Activated T-helper 1 cell treated with anti-CD3 and anti-CD28 coated beads, Interleukin-12 subunit alpha, Interleukin-12 subunit beta, Interleukin-2, Interleukin-4 antibody, amounts not matched to agents 30 ng/mL and 10 ng/mL and 1 ng/mL, durations not matched to agents 14 hours and 24 hours and 36 hours (primary cell): ENCODE measurements around the gene CCKAR. TPM values are rescaled to one million over a fixed set of nuclear protein-coding genes. Genes with fewer than 3 reads are reported as not detected.
"Not testable (repeated sequence)": the region's sequence is repeated elsewhere in the genome, so short reads cannot be mapped to it uniquely, and the experiment has no call there.

Experiments used
- DNase-seq: peaks from one replicate; pipeline ENCODE4 v3.0.0; 2021; ENCODE audit warnings: low spot score
- H3K27ac Mint-ChIP-seq: one replicate; pipeline ENCODE4 v1.8.0; 2021; ENCODE audit warnings: mild to moderate bottlenecking, mixed read lengths
- H3K27me3 Mint-ChIP-seq: one replicate; pipeline ENCODE4 v1.8.0; 2022; ENCODE audit warnings: mild to moderate bottlenecking, moderate library complexity, mixed read lengths; ENCODE audit not compliant: insufficient read depth
- H3K36me3 Mint-ChIP-seq: one replicate; pipeline ENCODE4 v1.8.0; 2021; ENCODE audit warnings: low read depth, mixed read lengths
- H3K4me1 Mint-ChIP-seq: one replicate; pipeline ENCODE4 v1.8.0; 2021; ENCODE audit warnings: low read depth, mixed read lengths
- H3K4me3 Mint-ChIP-seq: one replicate; pipeline ENCODE4 v1.8.0; 2021; ENCODE audit warnings: mild to moderate bottlenecking, moderate library complexity, mixed read lengths
- H3K9me3 Mint-ChIP-seq: one replicate; pipeline ENCODE4 v1.8.0; 2021; ENCODE audit warnings: mixed read lengths
- intact Hi-C: fragments of 100-400 bp; cut with micrococcal nuclease; formaldehyde crosslinking; loops from one replicate; pipeline ENCODE4 v1.15.1; 2024
- total RNA-seq: library from RNA; stranded (reverse); gene quantifications from 2 replicates; pipeline ENCODE4 v1.2.3, GENCODE V29; 2022

CCKAR gene
- total RNA-seq, 1 donor from 2014 or later = not detected

DNA sequence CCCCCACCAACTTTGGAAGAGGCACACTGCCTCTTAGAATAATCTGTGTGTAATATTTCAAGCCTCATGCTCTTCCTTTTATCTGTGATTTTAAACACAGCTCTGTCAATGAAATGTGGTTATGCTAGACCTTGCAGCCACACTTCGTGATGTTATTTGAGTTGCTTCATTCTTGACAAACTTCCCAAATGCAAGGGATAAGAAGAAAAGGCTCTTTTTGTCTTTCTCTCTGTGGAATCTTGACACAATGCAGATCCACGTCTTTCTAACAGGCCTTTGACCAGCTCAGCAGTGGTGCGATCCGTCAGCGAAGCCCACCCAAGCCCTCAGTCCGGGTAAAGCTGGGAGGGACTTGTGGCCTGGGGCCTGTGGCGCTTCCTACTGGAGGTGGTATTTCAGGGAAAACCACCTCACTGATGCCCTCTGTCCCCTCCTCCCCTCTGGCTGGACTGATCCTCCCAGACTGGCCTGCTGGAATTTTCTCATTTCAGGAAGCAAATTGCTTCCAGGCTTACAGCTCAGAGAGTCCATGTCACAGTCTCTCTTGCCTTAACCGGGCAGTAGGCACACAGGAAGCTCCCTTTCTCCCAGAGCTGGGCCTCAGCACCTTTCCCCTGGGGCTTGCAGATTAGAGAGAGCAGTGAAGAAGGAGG lies 19.5 kb upstream of the CCKAR start:
- H3K9me3 Mint-ChIP-seq = peaks cover 3% of the 10 kb centered on the region

DNA sequence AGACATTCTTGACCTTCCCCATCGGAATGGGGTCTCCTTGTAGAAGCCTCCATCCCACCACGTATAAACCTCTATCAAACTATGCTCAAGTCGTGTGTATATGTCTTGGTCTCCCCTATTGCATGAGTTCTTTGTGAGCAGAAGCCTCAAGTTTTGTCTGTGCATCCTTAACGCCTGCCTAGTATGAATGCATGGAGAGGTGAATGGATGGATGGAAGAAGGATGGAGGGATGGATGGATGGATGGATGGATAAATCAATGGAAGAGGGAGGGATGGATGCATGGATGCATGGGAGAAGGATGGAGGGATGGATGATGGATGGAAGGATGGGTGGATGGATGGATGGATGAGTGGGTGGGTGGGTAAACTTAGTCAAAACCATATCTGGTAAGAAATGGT lies 17.0 kb upstream of the CCKAR start:
- no peak overlapping the region for H3K4me3 Mint-ChIP-seq
- H3K4me1 Mint-ChIP-seq = no peaks in the 10 kb centered on the region
- no peak for DNase-seq
- no peaks in the 10 kb centered on the region for H3K36me3 Mint-ChIP-seq
- intact Hi-C loops = no loop called here
- H3K27ac Mint-ChIP-seq = no peak overlapping the region
- no peaks in the 10 kb centered on the region for H3K27me3 Mint-ChIP-seq
- H3K9me3 Mint-ChIP-seq = peaks cover 3% of the 10 kb centered on the region

More for the DNA sequence above, 19.5 kb upstream of the CCKAR start:
- Mint-ChIP-seq H3K36me3 (no peaks in the 10 kb centered on the region), H3K27ac (no peak overlapping the region), H3K27me3 (no peaks in the 10 kb centered on the region), H3K4me3 (no peak overlapping the region), H3K4me1 (no peaks in the 10 kb centered on the region)
- intact Hi-C loops = no loop called here
- DNase-seq = no peak

DNA sequence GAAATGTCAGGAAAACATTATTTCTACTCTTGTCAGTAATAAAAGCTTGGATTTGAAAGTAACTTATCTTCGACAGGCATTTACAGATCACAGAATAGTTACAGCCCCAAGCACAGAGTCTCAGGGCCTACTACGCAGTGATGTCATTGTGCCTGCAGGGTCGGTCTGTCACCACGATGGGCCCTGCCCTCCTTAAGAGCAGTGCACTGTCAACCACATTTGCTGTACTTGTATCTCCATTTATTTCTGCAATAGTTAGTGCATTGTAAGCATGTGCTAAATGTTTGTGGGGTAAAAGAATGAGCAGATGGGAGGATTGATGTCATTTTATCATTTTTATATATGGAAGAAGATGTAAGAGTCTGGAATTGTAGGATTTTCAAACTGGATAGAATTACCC lies 13.6 kb upstream of the CCKAR start:
- no peak overlapping the region for H3K4me3 Mint-ChIP-seq
- no peak for DNase-seq
- no peak overlapping the region for H3K27ac Mint-ChIP-seq
- no peaks in the 10 kb centered on the region for H3K4me1 Mint-ChIP-seq
- intact Hi-C loops = no loop called here
- peaks cover 3% of the 10 kb centered on the region for H3K9me3 Mint-ChIP-seq
- no peaks in the 10 kb centered on the region for H3K36me3 Mint-ChIP-seq
- H3K27me3 Mint-ChIP-seq = no peaks in the 10 kb centered on the region

DNA sequence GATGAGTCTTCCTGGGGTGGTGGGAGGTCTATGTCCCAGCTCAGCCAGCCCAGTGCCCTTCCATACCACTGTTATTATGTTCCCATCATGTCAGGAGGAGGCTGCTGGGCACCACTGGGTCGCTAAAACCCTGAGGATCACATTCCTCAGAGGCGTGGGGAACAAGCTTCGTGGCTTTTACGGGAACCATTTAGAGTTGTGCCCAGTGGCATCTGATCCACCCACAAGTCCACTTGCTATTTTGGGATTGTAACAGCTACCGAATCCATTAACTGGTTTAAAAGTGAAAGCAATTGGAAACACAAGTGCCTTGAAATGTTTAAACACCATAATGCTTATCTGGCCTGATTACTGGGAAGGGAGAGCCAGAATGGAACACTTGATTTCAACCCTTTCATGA lies 13.1 kb upstream of the CCKAR start:
- Mint-ChIP-seq H3K4me3 (no peak overlapping the region), H3K36me3 (no peaks in the 10 kb centered on the region), H3K27ac (no peak overlapping the region), H3K4me1 (no peaks in the 10 kb centered on the region), H3K27me3 (no peaks in the 10 kb centered on the region), H3K9me3 (peaks cover 3% of the 10 kb centered on the region)
- intact Hi-C loops = no loop called here
- no peak for DNase-seq

DNA sequence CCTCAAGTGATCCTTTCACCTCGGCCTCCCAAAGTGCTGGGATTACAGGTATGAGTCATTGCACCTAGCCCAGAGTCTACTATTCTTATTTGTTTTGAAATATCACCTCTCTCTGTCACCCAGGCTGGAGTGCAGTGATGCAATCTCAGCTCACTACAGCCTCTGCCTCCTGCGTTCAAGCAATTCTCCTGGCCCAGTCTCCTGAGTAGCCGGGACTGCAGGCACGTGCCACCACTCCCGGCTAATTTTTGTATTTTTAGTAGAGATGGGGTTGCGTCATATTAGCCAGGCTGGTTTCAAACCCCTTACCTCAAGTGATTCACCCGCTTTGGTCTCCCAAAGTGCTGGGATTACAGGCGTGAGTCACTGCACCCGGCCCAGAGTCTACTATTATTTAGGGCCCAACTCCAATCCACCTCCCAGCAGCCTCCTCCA lies 10.3 kb upstream of the CCKAR start:
- H3K4me1 Mint-ChIP-seq, H3K27me3 Mint-ChIP-seq, H3K27ac Mint-ChIP-seq, H3K4me3 Mint-ChIP-seq, H3K36me3 Mint-ChIP-seq, intact Hi-C loops, H3K9me3 Mint-ChIP-seq, DNase-seq: not testable (repeated sequence)

DNA sequence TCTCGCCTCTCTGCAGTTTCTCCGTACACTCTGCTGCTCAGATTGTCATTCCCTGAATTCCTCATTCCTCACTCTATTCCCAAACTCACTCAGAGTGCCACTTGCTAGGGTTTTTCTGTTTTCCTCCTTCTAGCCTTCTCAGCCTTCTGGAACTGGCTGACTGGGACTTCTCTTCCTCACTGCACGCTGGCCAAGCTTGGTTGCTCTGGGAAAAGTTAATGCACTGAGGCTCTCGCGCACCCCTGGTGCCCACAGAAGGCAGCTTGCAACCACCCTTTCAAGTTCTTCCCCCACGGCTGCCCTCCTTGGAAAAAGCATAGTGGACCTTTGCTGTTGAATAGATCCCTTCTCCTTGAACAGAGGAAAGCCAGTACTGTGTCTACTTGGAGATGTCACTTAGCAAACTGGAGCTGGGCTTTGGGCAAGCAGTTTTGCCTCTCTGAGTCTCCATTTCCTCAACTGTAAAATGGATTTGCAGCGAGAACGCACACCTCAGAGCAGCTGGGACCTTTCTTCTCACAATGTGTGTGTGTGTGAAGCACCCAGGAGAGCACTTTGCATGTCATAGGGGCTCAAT lies 6.0 kb upstream of the CCKAR start:
- H3K27ac Mint-ChIP-seq = no peak overlapping the region

DNA sequence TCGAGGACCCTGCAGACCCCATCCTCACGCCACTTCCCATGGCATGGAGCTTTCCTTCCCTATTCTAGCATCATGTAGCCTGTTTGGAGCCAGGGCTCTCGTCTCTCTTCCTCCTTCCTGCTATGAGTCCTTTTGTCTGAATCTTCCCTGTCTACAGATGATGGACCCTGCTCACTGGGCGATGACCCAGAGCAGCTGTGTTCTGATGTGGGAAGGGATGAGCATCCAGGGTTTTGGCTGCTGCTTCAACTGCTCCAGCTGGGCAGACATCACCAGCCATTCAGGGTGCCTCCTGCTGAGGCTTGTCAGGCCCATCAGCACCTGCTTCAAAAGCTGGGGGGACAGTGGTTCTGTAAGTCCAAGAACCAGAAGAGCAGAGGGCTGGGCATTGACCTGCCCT lies 3.2 kb upstream of the CCKAR start:
- DNase-seq = no peak
- Mint-ChIP-seq H3K4me3 (no peak overlapping the region), H3K36me3 (no peaks in the 10 kb centered on the region), H3K9me3 (no peaks in the 10 kb centered on the region), H3K4me1 (no peaks in the 10 kb centered on the region), H3K27ac (no peak overlapping the region), H3K27me3 (no peaks in the 10 kb centered on the region)
- intact Hi-C loops = no loop called here

More for the DNA sequence above, 6.0 kb upstream of the CCKAR start:
- H3K36me3 Mint-ChIP-seq = no peaks in the 10 kb centered on the region
- intact Hi-C loops = no loop called here
- H3K27me3 Mint-ChIP-seq = no peaks in the 10 kb centered on the region
- H3K9me3 Mint-ChIP-seq = no peaks in the 10 kb centered on the region
- H3K4me1 Mint-ChIP-seq = no peaks in the 10 kb centered on the region
- no peak for DNase-seq
- no peak overlapping the region for H3K4me3 Mint-ChIP-seq

DNA sequence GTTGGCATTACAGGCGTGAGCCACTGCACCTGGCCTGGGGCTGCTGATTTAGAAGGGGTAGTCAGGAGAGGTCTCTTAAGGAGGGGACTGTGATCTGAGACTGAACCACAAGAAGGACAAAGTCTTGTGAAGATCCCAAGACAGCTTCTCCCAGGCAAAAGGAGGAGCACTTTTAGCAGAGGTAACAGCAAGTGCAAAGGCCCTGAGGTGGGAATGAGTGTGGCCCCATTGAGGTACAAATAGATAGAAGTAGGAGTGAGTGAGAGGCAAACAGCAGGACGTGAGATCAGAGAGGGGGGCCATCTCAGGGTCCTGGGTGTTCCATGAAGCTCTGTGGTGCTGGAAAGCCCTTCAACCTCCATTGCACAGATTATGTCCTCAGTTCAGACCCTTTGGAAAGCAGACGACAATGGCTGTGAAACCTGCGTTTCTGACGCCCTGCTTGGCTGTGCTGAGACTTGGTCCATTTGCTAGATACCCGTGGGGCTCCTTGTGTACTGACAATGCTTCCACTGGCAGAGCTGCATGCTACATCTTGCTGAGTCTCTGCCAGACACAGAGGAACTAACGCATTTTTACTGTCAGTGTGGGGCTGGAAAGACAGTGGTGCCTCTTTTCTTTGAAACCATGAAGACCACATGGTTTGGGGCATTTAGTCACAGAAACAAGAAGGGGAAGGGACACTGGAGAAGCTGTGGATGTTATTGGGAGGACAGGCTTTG lies 1.3 kb upstream of the CCKAR start:
- Mint-ChIP-seq H3K27me3 (no peaks in the 10 kb centered on the region), H3K4me1 (no peaks in the 10 kb centered on the region), H3K36me3 (no peaks in the 10 kb centered on the region), H3K4me3 (no peak overlapping the region), H3K27ac (no peak overlapping the region), H3K9me3 (no peaks in the 10 kb centered on the region)
- intact Hi-C loops = no loop called here
- no peak for DNase-seq

DNA sequence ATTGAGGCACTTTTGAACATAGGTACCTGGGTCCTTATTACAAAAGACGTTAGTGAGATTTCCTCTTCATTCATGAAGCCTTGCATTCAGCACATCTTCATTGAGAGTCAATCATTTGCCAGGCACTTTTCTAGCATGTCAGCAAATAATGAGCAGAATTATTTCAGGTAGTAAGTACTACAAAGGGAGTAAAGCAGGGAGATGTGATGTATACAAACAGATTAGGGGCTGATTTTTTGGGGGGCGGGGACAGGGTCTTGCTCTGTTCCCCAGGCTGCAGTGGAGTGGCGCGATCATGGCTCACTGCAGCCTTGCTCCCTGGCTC lies 638 bp upstream of the CCKAR start:
- no peaks in the 10 kb centered on the region for H3K27me3 Mint-ChIP-seq
- H3K4me1 Mint-ChIP-seq = no peaks in the 10 kb centered on the region
- H3K4me3 Mint-ChIP-seq = no peak overlapping the region
- intact Hi-C loops = no loop called here
- H3K9me3 Mint-ChIP-seq = no peaks in the 10 kb centered on the region
- DNase-seq = no peak
- H3K27ac Mint-ChIP-seq = no peak overlapping the region
- no peaks in the 10 kb centered on the region for H3K36me3 Mint-ChIP-seq

DNA sequence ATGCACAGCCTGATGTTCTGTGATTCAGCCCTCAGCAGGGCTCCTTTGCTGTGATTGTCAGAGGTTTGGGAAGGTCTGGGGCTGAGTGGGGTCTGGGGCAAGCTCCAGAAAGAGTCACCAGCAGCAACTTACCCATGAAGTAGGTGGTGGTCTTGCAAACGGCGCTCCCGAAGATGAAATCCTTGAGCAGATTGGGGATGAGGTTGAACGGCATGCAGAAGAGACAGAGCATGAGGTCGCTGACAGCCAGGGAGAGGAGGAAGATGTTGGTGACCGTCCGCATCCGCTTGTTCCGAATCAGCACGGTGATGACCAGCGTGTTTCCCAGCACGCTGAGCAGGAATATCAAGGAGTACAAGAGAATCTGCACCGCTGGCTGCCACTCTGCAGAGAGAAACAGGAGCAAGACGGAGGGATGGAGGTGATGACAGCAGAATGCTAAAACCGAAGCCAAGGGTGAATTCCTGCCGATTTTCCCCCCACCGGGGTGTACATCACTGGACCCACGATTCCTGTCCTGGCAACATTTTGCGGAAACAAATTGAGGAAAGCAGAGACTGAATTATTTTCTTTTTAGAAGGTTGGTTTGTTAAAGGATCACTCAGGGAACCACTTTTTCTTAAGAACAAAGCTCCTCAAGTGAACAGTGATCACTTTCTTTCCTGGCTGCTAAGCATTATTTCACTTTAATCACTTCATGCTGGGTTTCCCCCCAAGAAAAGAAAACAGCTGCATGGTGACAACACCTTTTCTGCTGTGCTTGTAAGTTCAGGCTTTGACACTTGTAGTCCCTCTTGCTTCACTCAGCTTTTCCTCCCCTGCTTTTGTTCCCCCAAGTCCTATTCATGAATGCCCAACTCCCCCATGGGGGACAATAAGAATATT lies 941 bp downstream of the CCKAR start:
- no peaks in the 10 kb centered on the region for H3K4me1 Mint-ChIP-seq
- no peak for DNase-seq
- no peaks in the 10 kb centered on the region for H3K27me3 Mint-ChIP-seq
- H3K27ac Mint-ChIP-seq = no peak overlapping the region
- H3K36me3 Mint-ChIP-seq = no peaks in the 10 kb centered on the region
- no peak overlapping the region for H3K4me3 Mint-ChIP-seq
- H3K9me3 Mint-ChIP-seq = no peaks in the 10 kb centered on the region
- intact Hi-C loops = no loop called here

DNA sequence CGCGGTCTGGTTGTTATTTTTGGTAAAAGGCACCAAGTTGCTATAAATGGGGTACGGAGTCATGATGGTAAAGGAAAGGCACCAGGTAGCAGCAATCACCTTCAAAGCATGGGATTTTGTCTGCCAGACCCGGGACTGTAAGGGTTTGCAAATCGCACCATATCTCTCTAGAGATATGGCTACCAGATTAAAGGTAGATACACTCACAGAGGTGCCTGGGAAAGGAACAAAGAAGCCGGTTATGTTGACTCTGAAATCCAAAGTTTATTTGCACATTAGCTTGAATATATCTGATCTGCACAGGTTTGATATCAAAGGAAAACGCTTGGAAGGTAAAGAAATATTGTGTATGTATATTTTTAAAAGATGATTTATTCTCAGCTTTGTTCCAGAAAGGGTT lies 4.6 kb downstream of the CCKAR start:
- intact Hi-C loops = no loop called here
- Mint-ChIP-seq H3K4me1 (no peaks in the 10 kb centered on the region), H3K9me3 (no peaks in the 10 kb centered on the region), H3K27me3 (no peaks in the 10 kb centered on the region), H3K27ac (no peak overlapping the region), H3K36me3 (no peaks in the 10 kb centered on the region), H3K4me3 (no peak overlapping the region)
- DNase-seq = no peak

DNA sequence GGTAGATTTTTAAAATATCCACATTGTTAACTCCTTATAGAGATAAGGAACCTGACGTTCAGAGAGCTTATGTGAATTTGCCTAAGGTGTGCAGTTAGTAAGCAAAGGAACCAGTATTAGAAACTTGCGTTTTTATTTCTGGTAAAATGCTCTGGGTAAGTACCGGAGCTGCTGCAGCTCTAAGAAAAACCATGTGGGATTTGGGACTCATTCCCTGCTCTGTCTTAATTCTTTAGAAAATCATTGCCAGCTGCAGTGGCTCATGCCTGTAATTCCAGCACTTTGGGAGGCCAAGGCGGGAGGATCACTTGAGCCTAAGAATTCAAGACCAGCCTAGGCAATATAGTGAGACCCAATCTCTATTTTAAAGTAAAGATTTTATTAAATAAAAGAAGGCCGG lies 5.8 kb downstream of the CCKAR start:
- no peaks in the 10 kb centered on the region for H3K9me3 Mint-ChIP-seq
- intact Hi-C loops = no loop called here
- DNase-seq = no peak
- no peak overlapping the region for H3K4me3 Mint-ChIP-seq
- no peaks in the 10 kb centered on the region for H3K36me3 Mint-ChIP-seq
- no peaks in the 10 kb centered on the region for H3K27me3 Mint-ChIP-seq
- H3K27ac Mint-ChIP-seq = no peak overlapping the region
- H3K4me1 Mint-ChIP-seq = no peaks in the 10 kb centered on the region

DNA sequence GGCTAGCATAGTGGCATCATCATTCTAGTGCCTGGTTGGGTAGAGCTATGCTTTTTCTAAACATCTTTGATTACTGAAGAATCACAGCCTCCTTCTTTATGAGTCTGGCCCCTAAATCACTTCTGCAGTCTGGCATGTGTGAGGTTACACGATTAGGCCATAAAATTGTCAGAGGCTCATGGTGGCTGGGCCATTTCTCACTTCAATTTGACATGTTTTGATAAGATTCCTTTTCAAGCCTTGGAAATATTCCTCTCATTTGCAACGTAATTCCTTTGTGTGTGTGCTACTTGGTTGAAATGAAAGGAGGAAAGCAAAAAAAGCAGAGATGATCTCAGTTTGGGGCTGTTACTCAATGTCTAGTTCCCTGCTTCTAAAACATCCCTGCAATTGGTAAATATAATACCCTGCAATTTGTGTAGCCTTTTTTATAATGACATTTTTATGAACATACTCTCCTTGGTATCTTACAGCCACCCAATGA lies 6.2 kb downstream of the CCKAR start:
- no peak for DNase-seq
- intact Hi-C loops = no loop called here
- H3K27ac Mint-ChIP-seq = no peak overlapping the region
- H3K36me3 Mint-ChIP-seq = no peaks in the 10 kb centered on the region
- H3K27me3 Mint-ChIP-seq = no peaks in the 10 kb centered on the region
- H3K4me1 Mint-ChIP-seq = no peaks in the 10 kb centered on the region
- no peaks in the 10 kb centered on the region for H3K9me3 Mint-ChIP-seq
- no peak overlapping the region for H3K4me3 Mint-ChIP-seq
